ACC112 (cell line): ENCODE results near the gene KCTD2.
"Not testable (repeated sequence)": the region's sequence is repeated elsewhere in the genome, so short reads cannot be mapped to it uniquely, and the experiment has no call there.

Experiments
- H2AFZ ChIP-seq: fragments of 200-600 bp; sonication (generic); one replicate; pipeline ENCODE4 v1.6.0; 2017; ENCODE audit warnings: antibody characterized with exemption, low read length; ENCODE audit not compliant: unreplicated experiment
- H3K27ac ChIP-seq: fragments of 200-600 bp; sonication (generic); 2 replicates; pipeline ENCODE4 v1.5.1; 2014; ENCODE audit warnings: low read depth, mild to moderate bottlenecking, antibody characterized with exemption, low read length, moderate library complexity
- H3K27me3 ChIP-seq: fragments of 200-600 bp; sonication (generic); 2 replicates; pipeline ENCODE4 v1.6.1; 2014; ENCODE audit warnings: mild to moderate bottlenecking, antibody characterized with exemption, low read length, moderate library complexity, mixed read lengths; ENCODE audit not compliant: insufficient read depth
- H3K36me3 ChIP-seq: fragments of 200-600 bp; sonication (generic); 2 replicates; pipeline ENCODE4 v1.6.1; 2016; ENCODE audit warnings: mild to moderate bottlenecking, antibody characterized with exemption, low read length, moderate library complexity, mixed read lengths; ENCODE audit not compliant: insufficient read depth
- H3K4me1 ChIP-seq: fragments of 200-600 bp; sonication (generic); one replicate; pipeline ENCODE4 v1.6.1; 2016; ENCODE audit warnings: low read length, mixed read lengths; ENCODE audit not compliant: insufficient read depth, unreplicated experiment, control insufficient read depth
- H3K4me3 ChIP-seq: fragments of 200-600 bp; sonication (generic); 2 replicates; pipeline ENCODE4 v1.5.1; 2014; ENCODE audit warnings: mild to moderate bottlenecking, low read depth, low read length
- H3K79me2 ChIP-seq: fragments of 200-600 bp; sonication (generic); one replicate; pipeline ENCODE4 v1.6.0; 2016; ENCODE audit warnings: low read length; ENCODE audit not compliant: control insufficient read depth, unreplicated experiment, insufficient read depth

Gene KCTD2, protein sequence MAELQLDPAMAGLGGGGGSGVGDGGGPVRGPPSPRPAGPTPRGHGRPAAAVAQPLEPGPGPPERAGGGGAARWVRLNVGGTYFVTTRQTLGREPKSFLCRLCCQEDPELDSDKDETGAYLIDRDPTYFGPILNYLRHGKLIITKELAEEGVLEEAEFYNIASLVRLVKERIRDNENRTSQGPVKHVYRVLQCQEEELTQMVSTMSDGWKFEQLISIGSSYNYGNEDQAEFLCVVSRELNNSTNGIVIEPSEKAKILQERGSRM

GRCh38 chr17:75046407-75047289, at the start of gene KCTD2, which contains the start of gene ATP5PD:
Gene KCTD2 (plus strand): TSS chr17:75047225. CDS start chr17:75047251, 26 bp downstream.
Gene ATP5PD (minus strand): TSS chr17:75046969. CDS start chr17:75042650, 4,319 bp downstream.
- no peaks in the 10 kb centered on the region for H3K36me3 ChIP-seq
- peaks cover 13% of the 10 kb centered on the region for H3K4me1 ChIP-seq
- H3K27ac ChIP-seq: peak within 1 kb of the TSS; percentile 80
- H2AFZ ChIP-seq: peak within 1 kb of the TSS; percentile 85
- H3K4me3 ChIP-seq: peak within 1 kb of the TSS; percentile 93
- H3K79me2 ChIP-seq: peaks cover 27% of the 10 kb centered on the region
- H3K27me3 ChIP-seq: no peaks in the 10 kb centered on the region

GRCh38 chr17:74998783-74999182, 48.2 kb upstream of the KCTD2 start:
- Histone ChIP-seq H2AFZ (no peak overlapping the region), H3K4me3 (no peak overlapping the region), H3K79me2 (peaks cover 6% of the 10 kb centered on the region), H3K36me3 (no peaks in the 10 kb centered on the region), H3K4me1 (peaks cover 7% of the 10 kb centered on the region), H3K27ac (no peak overlapping the region), H3K27me3 (no peaks in the 10 kb centered on the region)

GRCh38 chr17:74999523-74999922, 47.5 kb upstream of the KCTD2 start:
- no peak overlapping the region for H3K4me3 ChIP-seq
- peaks cover 2% of the 10 kb centered on the region for H3K79me2 ChIP-seq
- H3K36me3 ChIP-seq: no peaks in the 10 kb centered on the region
- no peak overlapping the region for H3K27ac ChIP-seq
- H3K27me3 ChIP-seq: no peaks in the 10 kb centered on the region
- no peak overlapping the region for H2AFZ ChIP-seq
- H3K4me1 ChIP-seq: no peaks in the 10 kb centered on the region

DNA sequence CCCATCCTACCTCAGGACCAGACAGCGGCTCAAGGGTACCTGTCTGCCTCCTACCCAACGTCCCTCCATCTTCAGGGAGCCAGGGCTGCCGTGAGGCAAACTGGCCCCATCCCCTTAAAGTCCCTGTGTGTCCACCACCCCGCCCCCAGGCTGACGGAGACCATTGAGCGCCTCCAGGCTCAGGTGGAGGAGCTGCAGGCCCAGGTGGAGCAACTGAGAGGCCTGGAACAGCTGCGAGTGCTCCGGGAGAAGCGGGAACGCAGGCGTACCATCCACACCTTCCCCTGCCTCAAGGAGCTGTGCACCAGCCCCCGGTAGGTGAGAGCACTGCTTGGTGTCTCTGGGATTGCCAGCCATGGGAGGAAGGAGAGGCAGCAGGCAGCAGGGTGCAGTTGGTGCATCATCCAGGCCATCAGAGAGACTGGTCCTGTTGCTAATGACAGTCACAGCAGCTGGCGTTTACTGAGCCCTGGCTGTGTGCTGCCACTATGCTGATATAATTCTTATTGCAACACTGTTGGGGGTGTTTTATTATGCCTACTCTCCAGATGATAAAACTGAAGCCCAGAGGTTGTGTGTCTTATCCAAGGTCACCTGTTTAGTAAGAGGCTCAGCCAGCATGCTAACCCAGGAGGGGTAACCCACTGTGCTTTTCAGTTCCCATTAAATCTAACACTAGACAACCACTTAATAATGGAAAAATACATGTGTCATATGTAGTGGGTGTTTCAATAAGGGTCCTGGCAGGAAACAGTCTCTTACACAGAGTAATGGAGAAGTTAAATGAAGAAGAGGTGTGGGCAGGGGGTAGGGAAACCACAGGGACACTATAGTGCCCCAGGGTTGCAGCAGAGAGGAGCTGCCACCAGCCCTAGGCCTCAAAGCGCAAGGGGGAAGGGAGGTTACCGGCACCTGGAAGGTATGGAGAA, 44.8 kb upstream of the KCTD2 start:
- no peak overlapping the region for H2AFZ ChIP-seq
- no peaks in the 10 kb centered on the region for H3K79me2 ChIP-seq
- H3K4me3 ChIP-seq: no peak overlapping the region
- H3K36me3 ChIP-seq: no peaks in the 10 kb centered on the region
- no peak overlapping the region for H3K27ac ChIP-seq
- H3K4me1 ChIP-seq: no peaks in the 10 kb centered on the region
- no peaks in the 10 kb centered on the region for H3K27me3 ChIP-seq

GRCh38 chr17:75003070-75003956, 43.7 kb upstream of the KCTD2 start:
- no peak overlapping the region for H2AFZ ChIP-seq
- no peaks in the 10 kb centered on the region for H3K4me1 ChIP-seq
- no peak overlapping the region for H3K27ac ChIP-seq
- H3K27me3 ChIP-seq: no peaks in the 10 kb centered on the region
- no peaks in the 10 kb centered on the region for H3K36me3 ChIP-seq
- H3K79me2 ChIP-seq: no peaks in the 10 kb centered on the region
- no peak overlapping the region for H3K4me3 ChIP-seq

DNA sequence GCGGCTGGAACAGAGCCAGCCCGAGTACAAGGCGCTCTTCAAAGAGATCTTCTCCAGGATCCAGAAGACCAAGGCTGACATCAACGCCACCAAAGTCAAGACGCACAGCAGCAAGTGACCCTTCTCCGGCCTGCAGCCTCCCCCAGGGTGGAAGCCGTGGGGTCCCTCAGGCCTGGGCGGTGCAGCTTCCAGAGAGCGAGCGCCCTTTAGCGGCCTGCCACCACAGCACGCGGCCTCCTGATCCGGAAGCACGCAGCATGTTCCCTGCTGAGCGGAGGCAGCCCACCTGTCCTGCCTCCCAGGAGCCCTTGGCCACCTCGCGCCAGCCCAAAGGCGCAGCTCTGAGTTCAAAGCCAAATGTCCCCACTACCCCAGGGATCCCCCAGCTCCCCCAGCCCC, 43.1 kb upstream of the KCTD2 start:
- Histone ChIP-seq H3K27ac (no peak overlapping the region), H2AFZ (no peak overlapping the region), H3K4me1 (no peaks in the 10 kb centered on the region), H3K79me2 (no peaks in the 10 kb centered on the region), H3K27me3 (no peaks in the 10 kb centered on the region), H3K4me3 (no peak overlapping the region), H3K36me3 (no peaks in the 10 kb centered on the region)

GRCh38 chr17:75004371-75004770, 42.7 kb upstream of the KCTD2 start:
- H3K27me3 ChIP-seq: no peaks in the 10 kb centered on the region
- no peak overlapping the region for H2AFZ ChIP-seq
- no peak overlapping the region for H3K4me3 ChIP-seq
- H3K36me3 ChIP-seq: no peaks in the 10 kb centered on the region
- H3K27ac ChIP-seq: no peak overlapping the region
- no peaks in the 10 kb centered on the region for H3K79me2 ChIP-seq
- H3K4me1 ChIP-seq: no peaks in the 10 kb centered on the region

- Histone ChIP-seq H3K79me2 (no peaks in the 10 kb centered on the region), H3K4me3 (no peak overlapping the region), H3K27ac (no peak overlapping the region), H3K36me3 (no peaks in the 10 kb centered on the region), H2AFZ (no peak overlapping the region), H3K27me3 (no peaks in the 10 kb centered on the region), H3K4me1 (no peaks in the 10 kb centered on the region)
Observed at GRCh38 chr17:75005291-75005690, 41.7 kb upstream of the KCTD2 start.

DNA sequence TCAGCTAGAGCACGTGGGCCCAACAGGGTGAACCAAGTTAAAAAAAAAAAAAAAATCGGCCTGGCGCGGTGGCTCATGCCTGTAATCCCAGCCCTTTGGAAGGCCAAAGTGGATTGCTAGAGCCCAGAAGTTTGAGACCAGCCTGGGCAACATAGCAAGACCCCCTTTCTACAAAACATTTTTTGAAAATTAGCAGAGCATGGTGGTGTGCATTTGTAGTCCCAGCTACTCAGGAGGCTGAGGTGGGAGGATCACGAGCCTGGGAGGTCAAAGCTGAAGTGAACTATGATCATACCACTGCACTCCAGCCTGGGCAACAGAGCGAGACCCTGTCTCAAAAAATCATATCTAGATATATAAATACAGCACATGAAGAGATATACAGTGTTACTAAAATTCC, 40.9 kb upstream of the KCTD2 start:
- H3K36me3 ChIP-seq, H3K79me2 ChIP-seq, H3K4me3 ChIP-seq, H3K27me3 ChIP-seq, H2AFZ ChIP-seq, H3K4me1 ChIP-seq, H3K27ac ChIP-seq: not testable (repeated sequence)
